ENCODE data around the gene TMEM30A. TPM values are rescaled to one million over a fixed set of nuclear protein-coding genes. Genes with fewer than 3 reads are reported as not detected.

TMEM30A gene
- polyA plus RNA-seq, 1 experiment: 75.0 TPM

GRCh38 chr6:75266716-75267291 is 17.8 kb downstream of the TMEM30A start:
- no peak for DNase-seq (ENCODE audit: low read depth, low spot score)
- H3K9me3 ChIP-seq (ENCODE audit: control insufficient read depth, insufficient read depth, low read length): no peaks in the 10 kb centered on the region
- POLR2A ChIA-PET: no interaction called here
- H3K27ac ChIP-seq (ENCODE audit: low read depth, low read length): no peak overlapping the region
- CTCF ChIA-PET: interaction anchor here (0.6 to 4.5 kb wide), 52 partner anchors 9 to 477 kb away, joined by 3 to 74 read pairs (median 4); partner anchors contain the start of genes COX7A2 and TMEM30A
- H3K27me3 ChIP-seq (ENCODE audit: control insufficient read depth, insufficient read depth, low read length): no peaks in the 10 kb centered on the region
- TF ChIP-seq CTCF (IDR thresholded peaks at IDR 0.05; ENCODE audit: low read depth, low read length): peak; percentile 86
- no peak overlapping the region for H3K4me3 ChIP-seq (ENCODE audit: low read depth, low read length)

GRCh38 chr6:75263401-75263750 is 21.2 kb downstream of the TMEM30A start:
- no peak overlapping the region for H3K27ac ChIP-seq (ENCODE audit: low read depth, low read length)
- POLR2A ChIA-PET: no interaction called here
- CTCF ChIA-PET: interaction anchor here (0.8 to 1.6 kb wide), 2 partner anchors 264 to 283 kb away, joined by 3 to 12 read pairs; no protein-coding TSS in a partner anchor

GRCh38 chr6:75262716-75263400 is 21.7 kb downstream of the TMEM30A start:
- Histone ChIP-seq H3K9me3 (ENCODE audit: control insufficient read depth, insufficient read depth, low read length) (no peaks in the 10 kb centered on the region), H3K4me3 (ENCODE audit: low read depth, low read length) (no peak overlapping the region), H3K27ac (ENCODE audit: low read depth, low read length) (no peak overlapping the region), H3K27me3 (ENCODE audit: control insufficient read depth, insufficient read depth, low read length) (no peaks in the 10 kb centered on the region)
- ChIA-PET CTCF (interaction anchor here (0.6 to 1.6 kb wide), 4 partner anchors 34 to 284 kb away, joined by 3 to 12 read pairs (median 3); no protein-coding TSS in a partner anchor), POLR2A (no interaction called here)
- TF ChIP-seq CTCF (IDR thresholded peaks at IDR 0.05; ENCODE audit: low read depth, low read length): no peak
- no peak for DNase-seq (ENCODE audit: low read depth, low spot score)

More at GRCh38 chr6:75263401-75263750, 21.2 kb downstream of the TMEM30A start:
- Histone ChIP-seq H3K9me3 (ENCODE audit: control insufficient read depth, insufficient read depth, low read length) (no peaks in the 10 kb centered on the region), H3K4me3 (ENCODE audit: low read depth, low read length) (no peak overlapping the region), H3K27me3 (ENCODE audit: control insufficient read depth, insufficient read depth, low read length) (no peaks in the 10 kb centered on the region)
- no peak for TF ChIP-seq CTCF (IDR thresholded peaks at IDR 0.05; ENCODE audit: low read depth, low read length)
- DNase-seq (ENCODE audit: low read depth, low spot score): no peak

- no peaks in the 10 kb centered on the region for H3K9me3 ChIP-seq (ENCODE audit: control insufficient read depth, insufficient read depth, low read length)
- H3K27ac ChIP-seq (ENCODE audit: low read depth, low read length): no peak overlapping the region
- ChIA-PET POLR2A (no interaction called here), CTCF (interaction anchor here (0.7 to 1.2 kb wide), 3 partner anchors 9 to 285 kb away, joined by 3 to 4 read pairs (median 4); no protein-coding TSS in a partner anchor)
- DNase-seq (ENCODE audit: low read depth, low spot score): no peak
- no peak for TF ChIP-seq CTCF (IDR thresholded peaks at IDR 0.05; ENCODE audit: low read depth, low read length)
- no peak overlapping the region for H3K4me3 ChIP-seq (ENCODE audit: low read depth, low read length)
- H3K27me3 ChIP-seq (ENCODE audit: control insufficient read depth, insufficient read depth, low read length): no peaks in the 10 kb centered on the region
Observed at GRCh38 chr6:75261299-75261698, 23.3 kb downstream of the TMEM30A start.
